ENCODE measurements around the gene MAP1B.
"Not testable (repeated sequence)": the region's sequence is repeated elsewhere in the genome, so short reads cannot be mapped to it uniquely, and the experiment has no call there.

Gene MAP1B

DNA sequence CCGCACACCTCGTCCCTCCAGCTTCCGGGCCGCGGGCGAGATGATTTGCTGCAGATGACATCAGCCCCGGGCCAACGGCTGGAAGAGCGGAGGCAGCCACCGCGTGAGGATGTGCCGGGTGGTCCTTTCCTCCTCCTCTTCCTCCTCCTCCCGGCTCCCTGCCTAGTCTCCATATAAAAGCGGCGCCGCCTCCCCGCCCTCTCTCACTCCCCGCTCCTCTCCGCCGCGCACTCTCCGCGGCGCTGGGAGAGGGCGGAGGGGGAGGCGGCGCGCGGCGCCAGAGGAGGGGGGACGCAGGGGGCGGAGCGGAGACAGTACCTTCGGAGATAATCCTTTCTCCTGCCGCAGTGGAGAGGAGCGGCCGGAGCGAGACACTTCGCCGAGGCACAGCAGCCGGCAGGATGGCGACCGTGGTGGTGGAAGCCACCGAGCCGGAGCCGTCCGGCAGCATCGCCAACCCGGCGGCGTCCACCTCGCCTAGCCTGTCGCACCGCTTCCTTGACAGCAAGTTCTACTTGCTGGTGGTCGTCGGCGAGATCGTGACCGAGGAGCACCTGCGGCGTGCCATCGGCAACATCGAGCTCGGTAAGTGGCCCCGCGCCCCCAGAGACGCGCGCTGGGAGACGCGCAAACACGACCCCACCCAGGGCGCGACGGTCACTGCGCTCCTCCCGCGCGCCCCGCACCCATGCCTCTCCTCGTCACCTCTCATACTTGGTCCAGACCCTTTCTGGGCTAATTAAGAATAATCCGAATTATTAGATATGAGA is at the start of gene MAP1B:
MAP1B (plus strand) TSS at position 345 of the 770 bp plus-strand sequence; CDS start at position 402, 57 bp downstream.
- DNase-seq (ENCODE audit: low read depth in 4 of 4, low spot score in 1 of 4), result no peak

DNA sequence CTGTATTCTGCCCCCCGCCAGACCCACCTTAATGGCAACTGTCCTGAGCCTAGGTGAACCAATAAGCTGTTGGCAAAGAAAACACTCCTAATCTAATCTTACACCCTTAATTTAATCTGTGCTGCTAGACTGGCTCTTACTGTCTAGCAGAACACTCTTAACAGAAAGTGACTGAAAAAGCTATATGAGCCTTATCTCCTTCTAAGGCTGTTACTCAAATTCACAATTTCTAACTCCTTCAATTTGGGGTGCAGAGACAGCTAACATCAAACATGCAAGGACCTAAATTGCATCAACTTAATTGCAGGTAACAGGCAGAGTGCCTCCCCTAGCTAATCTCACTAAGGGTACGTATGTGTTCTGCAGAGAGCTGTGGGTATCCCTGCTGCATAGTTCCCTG is 49.5 kb upstream of the MAP1B start:
- DNase-seq (ENCODE audit: low read depth in 4 of 4, low spot score in 1 of 4), result no peak

DNA sequence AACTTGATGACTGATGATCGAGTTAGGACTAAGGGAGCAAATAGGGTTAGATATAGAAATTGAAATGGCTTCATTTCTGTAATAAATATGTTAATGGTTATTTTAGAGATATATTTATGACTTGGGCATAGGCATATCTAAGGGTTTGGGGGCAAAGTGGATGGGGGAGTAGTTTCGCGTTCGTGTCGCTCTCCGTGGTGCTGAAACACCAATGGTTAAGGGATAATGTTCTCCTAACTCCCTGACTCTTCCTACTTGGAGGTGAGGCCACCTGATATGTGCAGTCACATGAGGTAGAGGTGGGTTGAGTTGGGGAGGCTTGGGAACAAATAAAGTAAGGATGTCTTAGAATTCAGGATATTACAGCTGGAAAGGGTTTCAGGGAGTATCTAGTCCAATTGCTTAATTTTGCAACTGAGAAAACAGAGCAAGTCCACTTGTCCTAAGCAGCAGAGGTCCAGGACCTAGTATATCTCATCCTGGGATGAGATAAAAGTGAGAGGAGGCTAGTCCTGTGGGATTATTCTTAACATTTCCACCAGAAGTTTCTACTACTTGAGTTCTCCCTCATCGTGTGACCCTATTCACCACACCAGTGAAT is 44.0 kb upstream of the MAP1B start:
- DNase-seq (ENCODE audit: low read depth in 4 of 4, low spot score in 1 of 4), result no peak

DNA sequence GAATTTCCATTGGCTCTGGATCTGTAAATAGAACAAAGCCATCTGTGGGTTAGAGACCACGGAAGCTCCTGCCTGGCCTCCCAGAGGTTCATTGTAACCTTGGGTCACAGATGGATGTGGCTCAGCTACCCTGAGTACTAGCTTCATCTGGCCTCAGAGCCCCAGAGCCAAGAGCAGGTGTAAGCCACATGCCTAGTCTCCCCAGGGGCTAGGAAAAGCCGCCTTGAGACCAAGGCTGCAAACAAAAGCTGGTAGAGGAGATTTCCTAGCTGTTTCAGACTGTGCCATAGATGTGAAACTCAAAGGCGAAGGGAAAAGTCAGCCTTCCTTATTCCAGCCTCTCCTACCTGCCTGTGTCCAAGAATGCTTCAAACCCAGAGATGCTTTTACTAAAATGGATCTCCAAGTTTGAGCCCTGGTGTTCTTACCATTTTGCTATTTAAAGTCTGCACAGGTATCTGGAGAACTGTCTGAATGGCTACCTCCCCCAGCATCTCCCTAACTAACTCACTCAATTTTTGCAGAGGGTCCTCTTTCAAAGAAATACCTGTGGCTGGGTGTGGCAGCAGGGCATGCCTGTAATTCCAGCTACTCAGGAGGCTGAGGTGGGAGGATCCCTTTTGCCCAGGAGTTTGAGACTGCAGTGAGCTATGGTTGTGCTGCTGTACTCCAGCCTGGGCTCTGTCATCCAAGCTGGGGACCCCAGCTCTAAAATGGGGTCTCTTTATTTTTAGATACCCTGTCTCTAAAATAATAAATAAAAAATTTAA is 42.3 kb upstream of the MAP1B start:
- DNase-seq (ENCODE audit: low read depth in 4 of 4, low spot score in 1 of 4), result no peak

DNA sequence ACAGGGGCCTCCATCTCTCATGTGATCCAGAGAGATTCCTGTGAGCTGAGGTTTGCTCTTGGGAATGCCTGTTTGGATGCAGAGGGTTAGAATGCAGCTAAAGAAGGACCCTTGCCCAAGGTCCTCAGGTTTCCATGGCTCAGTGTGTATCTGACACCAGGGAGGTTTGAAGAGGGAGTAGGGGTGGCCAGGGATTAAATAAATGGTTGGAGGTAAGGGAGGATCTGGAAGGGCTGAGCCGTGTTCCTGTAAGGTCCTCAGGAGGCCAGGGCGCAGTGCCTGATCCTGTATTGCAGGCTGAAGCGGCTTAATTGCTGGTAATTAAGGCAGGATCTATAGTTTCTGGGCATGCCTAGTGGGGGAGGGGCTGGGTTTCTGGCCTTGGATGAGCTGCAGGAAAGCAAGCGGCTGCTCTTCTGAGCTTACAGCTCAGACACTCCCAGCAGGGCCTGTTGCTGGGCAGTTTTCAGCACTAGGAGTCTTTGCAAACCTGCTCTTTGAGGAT is 41.5 kb upstream of the MAP1B start:
- DNase-seq (ENCODE audit: low read depth in 4 of 4, low spot score in 1 of 4), result no peak

DNA sequence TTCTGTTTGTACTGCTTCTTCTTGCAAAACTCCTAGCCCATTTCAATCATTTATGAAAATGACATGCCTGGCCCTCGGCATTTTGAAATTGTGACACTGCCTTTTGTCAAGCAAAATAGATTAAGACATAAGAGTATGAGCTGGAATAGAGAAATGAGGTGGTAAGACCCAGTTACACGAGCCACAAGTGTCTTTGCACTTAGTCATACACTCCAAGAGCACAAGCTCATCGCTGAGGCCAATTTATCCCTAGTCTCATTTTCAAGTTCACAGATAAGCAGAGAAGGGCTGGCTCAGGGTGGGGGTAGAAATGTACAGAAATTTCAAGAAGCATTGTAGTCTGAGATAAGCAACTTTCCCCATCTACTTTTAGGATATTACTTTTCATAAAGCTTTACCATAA is 40.6 kb upstream of the MAP1B start:
- no peak for DNase-seq (ENCODE audit: low read depth in 4 of 4, low spot score in 1 of 4)

DNA sequence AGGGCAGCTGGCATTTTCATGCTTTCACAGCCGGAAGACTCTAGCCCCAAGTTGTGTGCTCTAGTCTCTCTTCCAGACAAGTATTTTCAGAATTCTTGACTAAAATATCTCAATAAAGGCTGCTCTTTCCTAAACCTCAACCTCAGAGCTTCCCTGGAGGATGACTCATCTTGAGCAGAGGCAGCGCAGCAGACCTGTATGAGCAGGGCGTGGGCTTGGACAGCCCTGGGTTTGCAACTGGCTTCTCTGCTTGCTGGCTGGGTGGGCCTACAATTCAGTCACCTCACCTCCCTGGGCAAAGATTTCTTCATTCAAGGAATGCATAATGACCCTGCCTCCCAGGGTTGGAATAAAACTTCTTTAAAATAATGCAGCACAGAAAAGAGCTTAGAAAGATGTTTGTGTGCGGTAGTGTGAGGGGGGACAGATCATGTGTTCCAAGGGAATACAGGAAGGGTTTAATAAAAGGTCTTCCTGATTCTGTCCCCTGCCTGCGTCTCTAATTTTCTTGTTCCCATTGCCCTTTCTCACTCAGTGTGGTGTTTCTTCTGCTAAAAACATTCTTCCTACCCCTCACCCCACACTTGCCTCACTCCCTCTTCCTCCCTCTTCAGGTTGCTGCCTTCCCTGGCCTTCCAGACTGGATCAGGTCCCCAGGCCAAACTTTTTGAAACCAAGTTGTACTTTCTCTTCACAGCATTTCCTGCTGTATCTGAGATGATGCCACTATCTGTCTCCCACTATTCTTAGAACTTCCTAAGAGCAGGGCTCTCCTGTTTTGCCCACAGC is 39.4 kb upstream of the MAP1B start:
- DNase-seq (ENCODE audit: low read depth in 4 of 4, low spot score in 1 of 4), result no peak

DNA sequence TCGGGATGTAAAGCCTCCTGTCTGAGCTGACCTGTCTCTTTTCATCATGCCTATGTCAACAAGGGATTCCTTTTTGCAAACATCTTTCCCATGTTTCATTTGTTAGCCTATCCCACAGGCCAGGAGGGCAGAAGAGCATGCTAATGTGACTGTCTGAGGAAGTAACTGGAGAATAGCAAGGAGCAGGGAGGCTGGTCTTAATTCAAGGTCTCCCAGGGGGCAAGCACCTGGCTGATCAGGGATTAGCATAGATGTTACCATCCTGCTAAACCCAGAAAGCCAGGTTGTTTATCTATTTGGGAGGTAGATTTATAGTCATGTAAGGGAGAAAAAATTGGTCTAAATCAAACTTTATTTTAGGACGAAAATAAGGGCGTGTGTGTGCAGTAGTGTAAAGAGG is 36.7 kb upstream of the MAP1B start:
- DNase-seq (ENCODE audit: low read depth in 4 of 4, low spot score in 1 of 4), result no peak

DNA sequence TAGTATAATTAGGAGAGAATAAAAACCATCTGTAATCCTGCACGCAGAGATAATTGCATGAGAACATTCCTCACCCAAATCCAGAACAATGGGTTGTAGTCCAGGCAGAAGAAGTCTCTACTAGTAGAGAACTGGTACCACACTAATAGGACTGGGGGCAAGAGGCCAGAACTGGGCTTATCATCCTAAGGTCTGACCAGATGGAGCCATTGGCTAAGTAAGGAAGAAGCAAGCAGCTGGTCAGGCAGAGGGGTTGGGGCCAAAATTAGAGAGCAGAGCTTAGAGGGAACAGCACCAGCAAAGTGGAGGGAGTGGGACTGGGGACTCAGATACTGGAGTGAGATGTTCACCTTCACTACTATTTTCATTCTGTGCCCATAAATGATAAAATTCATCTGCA is 35.4 kb upstream of the MAP1B start:
- no peak for DNase-seq (ENCODE audit: low read depth in 4 of 4, low spot score in 1 of 4)

DNA sequence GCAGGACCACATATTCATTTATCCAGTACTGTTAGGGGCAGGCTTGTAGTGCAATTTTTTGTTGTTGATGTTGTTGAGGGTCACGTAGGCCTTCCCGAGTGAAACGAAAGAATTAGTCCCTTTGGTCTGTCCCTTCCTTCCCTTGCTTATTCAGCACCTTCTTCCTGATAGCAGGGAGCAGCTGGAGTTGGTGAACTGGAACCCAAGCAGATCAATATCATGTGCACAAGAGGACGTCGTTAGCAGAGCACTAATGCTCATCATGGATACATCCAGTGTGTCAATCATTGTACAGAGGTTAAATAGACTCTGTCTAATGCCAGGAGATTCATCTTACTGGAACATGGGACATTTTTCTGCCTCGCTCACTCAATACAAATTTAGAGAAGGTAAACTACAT is 33.0 kb upstream of the MAP1B start:
- DNase-seq (ENCODE audit: low read depth in 4 of 4, low spot score in 1 of 4), result no peak

DNA sequence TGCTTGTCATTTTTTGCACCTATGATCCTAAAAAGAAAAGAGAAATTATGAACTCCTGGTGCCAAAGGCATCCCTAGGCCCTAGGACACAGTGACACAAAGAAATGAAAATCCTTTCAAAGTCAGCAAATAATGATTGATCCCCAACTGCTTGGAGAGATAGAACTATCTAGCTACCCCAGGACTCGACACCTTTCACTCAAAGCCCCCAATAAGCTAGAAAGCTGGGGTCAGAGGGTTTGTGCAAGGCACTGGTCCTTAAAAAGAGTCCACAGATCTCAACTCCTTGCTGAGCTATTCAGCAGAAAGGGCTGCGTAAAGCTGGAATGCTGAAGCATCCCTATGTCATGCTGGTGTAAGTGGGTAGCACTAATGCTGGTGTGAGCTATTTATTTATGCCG is 31.8 kb upstream of the MAP1B start:
- no peak for DNase-seq (ENCODE audit: low read depth in 4 of 4, low spot score in 1 of 4)

DNA sequence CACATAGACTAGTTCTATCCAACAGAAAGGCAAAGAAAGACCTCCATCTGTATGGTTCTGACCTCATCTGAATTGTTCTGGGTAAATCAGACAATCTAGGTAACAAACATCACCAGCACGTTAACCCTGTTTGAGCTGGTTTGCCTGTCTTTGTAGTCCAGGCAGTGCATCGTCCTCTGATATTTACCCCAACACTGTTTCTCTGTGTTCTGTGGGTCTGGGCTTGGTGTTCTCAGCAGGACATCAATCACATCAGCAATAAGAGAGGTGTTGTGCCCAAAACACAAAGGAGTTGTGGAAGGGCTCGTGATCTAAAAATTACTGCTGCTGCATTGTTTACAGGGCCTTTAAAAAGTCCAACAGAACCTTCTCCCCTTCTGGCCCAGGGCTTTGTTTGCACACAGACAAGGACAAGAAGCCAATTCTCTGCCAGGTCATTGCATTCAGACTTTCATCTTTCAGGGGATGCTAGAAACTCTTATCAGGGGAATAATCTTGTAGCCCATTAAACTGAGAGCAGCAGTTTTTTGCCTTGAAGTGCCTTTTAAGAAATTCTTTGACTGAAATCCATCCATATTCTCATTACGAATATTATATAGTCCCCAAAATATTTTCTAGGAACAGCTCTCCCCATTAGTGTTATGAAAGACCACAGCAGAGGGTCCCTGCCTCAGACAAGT is 30.5 kb upstream of the MAP1B start:
- DNase-seq (ENCODE audit: low read depth in 4 of 4, low spot score in 1 of 4), result no peak

DNA sequence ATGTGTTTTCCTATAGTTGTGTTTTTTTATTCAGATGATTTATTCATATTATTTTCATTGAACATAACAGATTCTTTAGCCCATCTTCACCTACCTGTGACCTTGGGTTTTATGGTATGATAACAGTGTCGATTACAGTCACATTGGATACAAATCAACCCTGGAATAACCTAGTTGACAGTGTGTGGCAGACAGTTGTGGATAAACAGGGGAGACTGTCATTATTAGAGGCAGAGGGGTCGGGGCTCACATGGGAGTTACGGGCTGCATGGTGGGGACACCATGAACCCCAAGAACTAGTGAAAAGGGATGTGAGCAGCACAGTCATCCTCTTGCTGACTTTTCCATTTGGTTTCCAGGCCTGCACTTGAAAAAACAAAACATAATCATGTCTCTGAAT is 29.9 kb upstream of the MAP1B start:
- DNase-seq (ENCODE audit: low read depth in 4 of 4, low spot score in 1 of 4), result no peak

DNA sequence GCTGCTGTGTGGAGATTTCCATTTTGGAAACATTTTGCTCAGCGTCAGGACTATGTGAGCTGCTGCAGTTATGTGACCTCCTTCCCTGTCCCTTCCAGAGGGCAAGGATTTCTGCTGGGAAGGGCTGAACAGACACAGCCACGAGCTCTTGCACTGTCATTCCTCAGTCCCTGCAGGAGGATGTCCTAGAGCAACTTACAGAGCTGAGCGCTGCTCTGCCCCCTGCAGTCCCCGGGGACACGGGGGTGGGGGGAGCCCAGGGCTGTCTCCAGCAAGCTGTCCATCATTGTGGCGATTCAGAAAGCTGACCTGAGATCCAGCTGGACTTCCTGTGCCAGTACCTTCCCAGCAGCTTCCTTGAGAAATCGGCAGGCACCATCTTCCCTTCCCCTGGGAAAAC is 28.0 kb upstream of the MAP1B start:
- no peak for DNase-seq (ENCODE audit: low read depth in 4 of 4, low spot score in 1 of 4)

DNA sequence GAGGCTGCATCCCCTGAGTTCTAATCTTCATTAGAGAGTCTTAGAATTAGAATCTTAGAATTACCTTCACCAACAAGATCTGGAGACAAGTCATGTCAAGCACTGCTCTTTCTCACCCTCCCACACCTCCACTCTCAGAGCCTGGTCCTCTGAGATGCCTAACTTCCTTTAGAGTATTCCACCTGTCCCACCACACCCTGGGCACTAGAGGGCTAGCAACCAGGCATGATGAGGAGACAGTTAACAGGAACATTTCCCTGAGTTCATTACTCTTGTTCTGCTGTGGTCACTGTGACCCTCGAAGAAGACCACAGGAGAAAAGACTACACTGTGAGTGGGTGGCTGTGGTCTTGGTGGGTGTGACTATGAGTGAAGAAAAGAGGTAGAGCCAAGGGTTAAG is 25.2 kb upstream of the MAP1B start:
- no peak for DNase-seq (ENCODE audit: low read depth in 4 of 4, low spot score in 1 of 4)

DNA sequence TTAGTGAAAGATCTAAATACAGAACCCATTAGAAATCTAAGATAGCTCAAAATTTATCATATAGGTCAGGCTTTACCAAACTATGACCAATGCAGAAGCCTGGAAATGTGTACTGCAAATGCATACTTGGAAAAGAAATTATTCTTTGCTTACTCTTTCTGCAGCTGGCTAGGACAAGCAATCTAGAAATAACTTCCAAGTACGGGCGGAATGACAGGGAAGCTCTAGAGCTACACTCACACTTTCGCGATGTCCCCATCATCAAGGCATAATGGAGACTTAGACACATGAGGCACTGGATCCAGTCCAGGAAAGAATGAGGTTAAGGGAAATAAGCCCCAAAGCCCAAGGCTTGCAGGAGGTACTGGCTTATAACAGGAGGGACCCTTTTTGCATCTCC is 22.4 kb upstream of the MAP1B start:
- DNase-seq (ENCODE audit: low read depth in 4 of 4, low spot score in 1 of 4), result no peak

DNA sequence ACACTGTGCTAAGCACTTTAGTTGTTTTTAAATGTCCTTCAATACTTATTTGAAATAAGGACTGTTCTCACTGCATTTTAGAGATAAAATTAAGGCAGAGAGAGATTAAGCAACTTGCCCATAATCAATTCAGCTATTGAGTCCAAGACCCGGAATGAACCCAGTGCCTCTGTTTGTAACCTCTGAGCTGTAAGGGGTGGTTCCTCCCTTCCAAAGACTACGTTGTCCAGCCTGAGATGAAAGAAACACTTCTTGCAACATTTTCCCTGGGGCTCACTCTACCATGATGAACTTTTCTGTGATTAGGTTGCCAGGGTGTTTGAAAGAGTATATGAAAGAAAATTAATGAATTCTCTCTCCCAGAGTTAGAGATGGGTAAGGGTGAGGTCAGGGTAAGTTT is 22.0 kb upstream of the MAP1B start:
- no peak for DNase-seq (ENCODE audit: low read depth in 4 of 4, low spot score in 1 of 4)

DNA sequence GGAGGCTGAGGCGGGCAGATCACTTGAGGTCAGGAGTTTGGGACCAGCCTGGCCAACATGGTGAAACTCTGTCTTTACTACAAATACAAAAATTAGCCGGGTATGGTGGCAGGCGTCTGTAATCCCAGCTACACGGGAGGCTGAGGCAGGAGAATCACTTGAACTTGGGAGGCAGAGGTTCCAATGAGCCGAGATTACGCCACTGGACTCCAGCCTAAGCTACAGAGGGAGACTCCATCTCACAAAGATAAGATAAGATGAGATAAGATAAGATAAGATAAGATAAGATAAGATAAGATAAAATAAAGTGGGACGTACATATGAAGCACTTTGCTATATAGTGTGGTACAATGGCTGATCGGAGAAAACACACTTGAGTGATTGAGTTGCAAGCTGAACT is 17.6 kb upstream of the MAP1B start:
- DNase-seq (ENCODE audit: low read depth in 4 of 4, low spot score in 1 of 4), result not testable (repeated sequence)

DNA sequence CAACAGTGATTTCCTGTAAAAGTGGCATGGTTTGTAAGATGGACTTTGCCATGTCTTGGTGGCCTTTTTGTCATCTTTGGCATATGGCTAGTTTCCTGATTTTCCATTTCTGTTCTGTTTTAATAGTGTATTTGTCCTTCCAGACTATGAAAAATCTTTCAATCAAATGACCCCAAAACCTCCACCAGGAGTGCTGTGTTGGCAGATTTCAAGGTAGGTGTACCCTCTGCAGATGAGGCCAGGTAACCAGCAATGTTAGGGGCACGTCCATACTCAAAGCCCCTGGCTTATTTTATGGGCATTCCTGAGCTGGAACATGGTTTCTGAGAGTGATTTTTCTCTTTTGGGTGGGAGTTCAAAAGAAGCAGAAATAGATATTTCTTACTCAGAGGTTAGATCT is 15.2 kb upstream of the MAP1B start:
- no peak for DNase-seq (ENCODE audit: low read depth in 4 of 4, low spot score in 1 of 4)

DNA sequence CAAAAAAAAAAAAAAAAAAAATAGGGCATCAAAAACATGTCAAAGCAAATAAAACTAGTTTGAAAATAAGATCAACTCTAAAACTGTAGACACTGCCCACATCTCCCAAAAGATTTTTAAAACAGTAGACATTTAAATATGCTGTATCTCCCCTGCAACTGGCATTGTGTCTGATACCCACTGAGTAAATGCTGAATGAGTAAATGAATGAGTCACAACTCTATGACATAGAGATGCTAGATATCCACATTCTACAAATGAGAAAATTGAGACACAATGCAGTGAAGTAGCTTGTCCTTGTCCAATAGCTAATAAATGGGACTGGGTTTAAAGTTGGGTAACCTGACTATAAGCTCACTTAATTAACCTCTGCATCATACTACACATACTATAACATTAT is 14.1 kb upstream of the MAP1B start:
- DNase-seq (ENCODE audit: low read depth in 4 of 4, low spot score in 1 of 4), result no peak

DNA sequence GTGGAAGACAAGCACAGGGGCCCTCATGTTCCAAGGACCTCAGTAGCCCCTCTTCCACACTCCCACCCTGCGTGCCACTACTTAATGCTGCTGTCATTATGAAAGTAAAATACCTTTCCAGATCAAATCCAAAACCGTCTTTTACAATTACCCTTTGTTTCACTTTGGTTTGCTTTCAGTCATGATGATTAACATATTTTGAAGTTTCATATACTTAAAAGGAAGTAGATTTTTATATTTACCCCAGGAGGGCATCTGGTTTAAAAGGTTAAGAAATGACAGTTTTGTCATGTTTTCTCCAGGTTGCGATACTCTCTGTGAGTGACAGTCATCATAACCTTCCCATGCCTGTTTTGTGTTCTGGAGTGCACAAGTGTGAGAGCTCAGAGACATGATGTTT is 13.5 kb upstream of the MAP1B start:
- DNase-seq (ENCODE audit: low read depth in 4 of 4, low spot score in 1 of 4), result no peak
